Astrocyte (in vitro differentiated cells and primary cell): Measurements from ENCODE around the gene CRB3.

Source experiments
- CTCF ChIP-seq: IDR thresholded peaks from 2 replicates; pipeline ENCODE4 v1.5.1; 2011; ENCODE audit warnings: low read depth, mild to moderate bottlenecking, inconsistent platforms, low read length, moderate library complexity; ENCODE audit not compliant: insufficient read depth
- EZH2 ChIP-seq: IDR thresholded peaks from 2 replicates; pipeline ENCODE4 v1.6.1; 2012; ENCODE audit warnings: mild to moderate bottlenecking, low read length, inconsistent platforms; ENCODE audit not compliant: insufficient read depth

DNA sequence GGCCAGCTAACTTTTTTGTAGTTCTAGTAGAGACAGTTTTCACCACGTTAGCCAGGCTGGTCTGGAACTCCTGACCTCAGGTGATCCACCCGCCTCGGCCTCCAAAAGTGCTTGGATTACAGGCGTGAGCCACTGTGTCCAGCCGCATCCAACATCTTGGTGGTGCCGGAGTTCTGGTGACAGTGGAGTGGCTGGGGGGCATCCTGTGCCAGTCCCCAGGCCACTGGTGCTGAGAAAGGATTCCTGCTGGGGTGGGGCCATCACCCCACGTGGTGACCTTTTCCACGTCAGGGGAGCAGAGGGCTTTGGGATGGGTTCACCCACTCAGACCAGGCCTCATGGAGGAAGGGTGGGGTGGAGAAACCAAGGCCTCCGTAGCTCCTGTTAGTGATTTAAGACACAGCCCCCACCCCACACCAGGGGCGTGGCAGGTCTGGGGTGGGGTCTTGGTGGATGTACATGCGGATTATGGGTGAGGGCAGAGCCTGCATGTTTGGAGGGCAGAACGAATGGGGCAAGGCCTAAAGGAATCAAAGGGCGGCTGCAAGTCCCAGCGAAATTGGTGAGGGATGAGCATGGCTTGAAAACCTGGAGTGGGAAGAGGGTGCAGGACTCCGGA, 51.0 kb downstream of the CRB3 start:
- no peak for TF ChIP-seq CTCF
- TF ChIP-seq EZH2: no peak
